ENCODE data around the gene SPTBN5.

The SPTBN5 gene

GRCh38 chr15:41840673-41841072, 53.2 kb downstream of the SPTBN5 start:
- H3K4me3 ChIP-seq (ENCODE audit: insufficient read depth in 1 of 2, low read depth in 1 of 2, low read length in 2 of 2), result no peak overlapping the region
- H3K23ac ChIP-seq (ENCODE audit: low read length in 2 of 2), result no peak overlapping the region
- H4K8ac ChIP-seq (ENCODE audit: low read length), result no peak overlapping the region
- no peak overlapping the region for H3K27ac ChIP-seq (ENCODE audit: low read length, poor library complexity, severe bottlenecking)
- WGBS, result 92% methylated on average over 13 of the region's 15 CpGs
- no peak overlapping the region for H2AFZ ChIP-seq (ENCODE audit: low read depth, low read length)
- H3K14ac ChIP-seq (ENCODE audit: low read length in 2 of 2), result no peak overlapping the region
- no peaks in the 10 kb centered on the region for H3K79me1 ChIP-seq (replicated peaks; ENCODE audit: low read length, poor library complexity, severe bottlenecking)
- no peak overlapping the region for H3K18ac ChIP-seq (ENCODE audit: low read depth in 1 of 2, low read length in 2 of 2)
- H2BK120ac ChIP-seq (ENCODE audit: low read depth, low read length), result no peak overlapping the region
- H2BK12ac ChIP-seq (ENCODE audit: low read length in 2 of 2), result no peak overlapping the region
- peaks cover 0 to 60% of the 10 kb centered on the region in 2 experiments for H3K36me3 ChIP-seq (ENCODE audit: control insufficient read depth in 1 of 2, insufficient read depth in 2 of 2, low read depth in 1 of 2, low read length in 2 of 2)
- no peak for DNase-seq
- H2BK5ac ChIP-seq (ENCODE audit: low read depth, low read length, poor library complexity, severe bottlenecking), result no peak overlapping the region
- no peak overlapping the region for H2AK5ac ChIP-seq (ENCODE audit: low read length, severe bottlenecking)
- H3K4me1 ChIP-seq (ENCODE audit: control insufficient read depth, insufficient read depth, low read depth, low read length), result peaks cover 4% of the 10 kb centered on the region
- H3K4me2 ChIP-seq (ENCODE audit: low read length, poor library complexity, severe bottlenecking), result no peak overlapping the region
- no peaks in the 10 kb centered on the region for H3K9me3 ChIP-seq (ENCODE audit: control insufficient read depth, low read length)
- no peak overlapping the region for H4K91ac ChIP-seq (ENCODE audit: low read length)
- H2BK15ac ChIP-seq (ENCODE audit: low read depth, poor library complexity, severe bottlenecking), result no peak overlapping the region
- no peak overlapping the region for H3K4ac ChIP-seq (ENCODE audit: low read depth in 1 of 2, low read length in 2 of 2)
- no peaks in the 10 kb centered on the region for H3K27me3 ChIP-seq (ENCODE audit: control insufficient read depth in 1 of 2, insufficient read depth in 1 of 2, low read length in 2 of 2)
- H3K9ac ChIP-seq (ENCODE audit: low read length), result no peak overlapping the region

GRCh38 chr15:41839781-41840491, 53.9 kb downstream of the SPTBN5 start:
- H3K36me3 ChIP-seq (ENCODE audit: control insufficient read depth in 1 of 2, insufficient read depth in 2 of 2, low read depth in 1 of 2, low read length in 2 of 2), result peaks cover 0 to 58% of the 10 kb centered on the region in 2 experiments
- H2AFZ ChIP-seq (ENCODE audit: low read depth, low read length), result no peak overlapping the region
- H2AK5ac ChIP-seq (ENCODE audit: low read length, severe bottlenecking), result no peak overlapping the region
- H2BK12ac ChIP-seq (ENCODE audit: low read length in 2 of 2), result no peak overlapping the region
- no peak overlapping the region for H3K27ac ChIP-seq (ENCODE audit: low read length, poor library complexity, severe bottlenecking)
- WGBS, result 98% methylated on average over 14 of the region's 16 CpGs
- no peak overlapping the region for H3K4ac ChIP-seq (ENCODE audit: low read depth in 1 of 2, low read length in 2 of 2)
- H2BK5ac ChIP-seq (ENCODE audit: low read depth, low read length, poor library complexity, severe bottlenecking), result no peak overlapping the region
- DNase-seq, result no peak
- no peaks in the 10 kb centered on the region for H3K27me3 ChIP-seq (ENCODE audit: control insufficient read depth in 1 of 2, insufficient read depth in 1 of 2, low read length in 2 of 2)
- H4K8ac ChIP-seq (ENCODE audit: low read length), result no peak overlapping the region
- no peak overlapping the region for H3K14ac ChIP-seq (ENCODE audit: low read length in 2 of 2)
- H2BK120ac ChIP-seq (ENCODE audit: low read depth, low read length), result no peak overlapping the region
- no peak overlapping the region for H3K4me2 ChIP-seq (ENCODE audit: low read length, poor library complexity, severe bottlenecking)
- no peak overlapping the region for H2BK15ac ChIP-seq (ENCODE audit: low read depth, poor library complexity, severe bottlenecking)
- no peaks in the 10 kb centered on the region for H3K9me3 ChIP-seq (ENCODE audit: control insufficient read depth, low read length)
- H3K9ac ChIP-seq (ENCODE audit: low read length), result no peak overlapping the region
- no peak overlapping the region for H3K4me3 ChIP-seq (ENCODE audit: insufficient read depth in 1 of 2, low read depth in 1 of 2, low read length in 2 of 2)
- peaks cover 4% of the 10 kb centered on the region for H3K4me1 ChIP-seq (ENCODE audit: control insufficient read depth, insufficient read depth, low read depth, low read length)
- no peak overlapping the region for H3K23ac ChIP-seq (ENCODE audit: low read length in 2 of 2)
- H3K79me1 ChIP-seq (replicated peaks; ENCODE audit: low read length, poor library complexity, severe bottlenecking), result no peaks in the 10 kb centered on the region
- no peak overlapping the region for H4K91ac ChIP-seq (ENCODE audit: low read length)
- no peak overlapping the region for H3K18ac ChIP-seq (ENCODE audit: low read depth in 1 of 2, low read length in 2 of 2)

- 99% methylated on average over 6 of the region's 6 CpGs for WGBS
- Histone ChIP-seq H3K79me1 (replicated peaks; ENCODE audit: low read length, poor library complexity, severe bottlenecking) (peaks cover 7% of the 10 kb centered on the region), H3K9me3 (ENCODE audit: control insufficient read depth, low read length) (no peaks in the 10 kb centered on the region)
Measured at GRCh38 chr15:41838400-41838897, 55.4 kb downstream of the SPTBN5 start, which contains the start of gene PLA2G4B. PLA2G4B (plus strand) TSS chr15:41838847; CDS start chr15:41838914, 67 bp downstream.

GRCh38 chr15:41836713-41837454, 57.0 kb downstream of the SPTBN5 start:
- no peak overlapping the region for H4K8ac ChIP-seq (ENCODE audit: low read length)

More at GRCh38 chr15:41838400-41838897, 55.4 kb downstream of the SPTBN5 start, which contains the start of gene PLA2G4B:
- Histone ChIP-seq H3K4me3 (ENCODE audit: insufficient read depth in 1 of 2, low read depth in 1 of 2, low read length in 2 of 2) (no peak within 1 kb of the TSS), H3K14ac (ENCODE audit: low read length in 2 of 2) (no peak within 1 kb of the TSS), H2BK15ac (ENCODE audit: low read depth, poor library complexity, severe bottlenecking) (no peak within 1 kb of the TSS), H3K23ac (ENCODE audit: low read length in 2 of 2) (no peak within 1 kb of the TSS), H2AFZ (ENCODE audit: low read depth, low read length) (no peak within 1 kb of the TSS), H3K4me2 (ENCODE audit: low read length, poor library complexity, severe bottlenecking) (no peak within 1 kb of the TSS), H3K18ac (ENCODE audit: low read depth in 1 of 2, low read length in 2 of 2) (no peak within 1 kb of the TSS), H3K36me3 (ENCODE audit: control insufficient read depth in 1 of 2, insufficient read depth in 2 of 2, low read depth in 1 of 2, low read length in 2 of 2) (peaks cover 0 to 51% of the 10 kb centered on the region in 2 experiments), H2BK12ac (ENCODE audit: low read length in 2 of 2) (no peak within 1 kb of the TSS), H4K91ac (ENCODE audit: low read length) (no peak within 1 kb of the TSS), H3K27ac (ENCODE audit: low read length, poor library complexity, severe bottlenecking) (no peak within 1 kb of the TSS), H4K8ac (ENCODE audit: low read length) (no peak within 1 kb of the TSS), H2BK120ac (ENCODE audit: low read depth, low read length) (no peak within 1 kb of the TSS), H2BK5ac (ENCODE audit: low read depth, low read length, poor library complexity, severe bottlenecking) (no peak within 1 kb of the TSS), H3K27me3 (ENCODE audit: control insufficient read depth in 1 of 2, insufficient read depth in 1 of 2, low read length in 2 of 2) (no peaks in the 10 kb centered on the region), H2AK5ac (ENCODE audit: low read length, severe bottlenecking) (no peak within 1 kb of the TSS), H3K9ac (ENCODE audit: low read length) (no peak within 1 kb of the TSS), H3K4me1 (ENCODE audit: control insufficient read depth, insufficient read depth, low read depth, low read length) (peaks cover 5% of the 10 kb centered on the region), H3K4ac (ENCODE audit: low read depth in 1 of 2, low read length in 2 of 2) (no peak within 1 kb of the TSS)
- DNase-seq, result no peak

More at GRCh38 chr15:41836713-41837454, 57.0 kb downstream of the SPTBN5 start:
- no peak overlapping the region for H3K27ac ChIP-seq (ENCODE audit: low read length, poor library complexity, severe bottlenecking)
- no peak overlapping the region for H2BK12ac ChIP-seq (ENCODE audit: low read length in 2 of 2)
- no peak overlapping the region for H3K9ac ChIP-seq (ENCODE audit: low read length)
- H3K4ac ChIP-seq (ENCODE audit: low read depth in 1 of 2, low read length in 2 of 2), result no peak overlapping the region
- WGBS, result 95% methylated on average over 23 of the region's 23 CpGs
- no peak overlapping the region for H3K23ac ChIP-seq (ENCODE audit: low read length in 2 of 2)
- no peak overlapping the region for H3K14ac ChIP-seq (ENCODE audit: low read length in 2 of 2)
- no peaks in the 10 kb centered on the region for H3K9me3 ChIP-seq (ENCODE audit: control insufficient read depth, low read length)
- peaks cover 7% of the 10 kb centered on the region for H3K4me1 ChIP-seq (ENCODE audit: control insufficient read depth, insufficient read depth, low read depth, low read length)
- H2AFZ ChIP-seq (ENCODE audit: low read depth, low read length), result no peak overlapping the region
- no peak overlapping the region for H3K4me3 ChIP-seq (ENCODE audit: insufficient read depth in 1 of 2, low read depth in 1 of 2, low read length in 2 of 2)
- no peak overlapping the region for H3K4me2 ChIP-seq (ENCODE audit: low read length, poor library complexity, severe bottlenecking)
- H2AK5ac ChIP-seq (ENCODE audit: low read length, severe bottlenecking), result no peak overlapping the region
- no peak overlapping the region for H4K91ac ChIP-seq (ENCODE audit: low read length)
- H3K18ac ChIP-seq (ENCODE audit: low read depth in 1 of 2, low read length in 2 of 2), result no peak overlapping the region
- H3K27me3 ChIP-seq (ENCODE audit: control insufficient read depth in 1 of 2, insufficient read depth in 1 of 2, low read length in 2 of 2), result no peaks in the 10 kb centered on the region
- H3K79me1 ChIP-seq (replicated peaks; ENCODE audit: low read length, poor library complexity, severe bottlenecking), result peaks cover 7% of the 10 kb centered on the region
- DNase-seq, result no peak
- H2BK15ac ChIP-seq (ENCODE audit: low read depth, poor library complexity, severe bottlenecking), result no peak overlapping the region
- H3K36me3 ChIP-seq (ENCODE audit: control insufficient read depth in 1 of 2, insufficient read depth in 2 of 2, low read depth in 1 of 2, low read length in 2 of 2), result peaks cover 5 to 49% of the 10 kb centered on the region in 2 experiments
- no peak overlapping the region for H2BK5ac ChIP-seq (ENCODE audit: low read depth, low read length, poor library complexity, severe bottlenecking)
- H2BK120ac ChIP-seq (ENCODE audit: low read depth, low read length), result no peak overlapping the region
